ENCODE data around the gene RNF111. TPM values are rescaled to one million over a fixed set of nuclear protein-coding genes. Genes with fewer than 3 reads are reported as not detected.

Gene RNF111
- 26.8 and 61.0 TPM in 2 replicates for total RNA-seq (2014; rRNA removed; shearing (Covaris generic); ENCODE audit: low replicate concordance)

- H3K4me3 ChIP-seq (ENCODE audit: low read length): peak within 1 kb of the TSS; percentile 89
- H2AFZ ChIP-seq (ENCODE audit: low read length): peak within 1 kb of the TSS; percentile 93
- DNase-seq: peak; percentile 98
- peaks cover 12% of the 10 kb centered on the region; the same call in 1 of the 2 replicates for H3K36me3 ChIP-seq (ENCODE audit: insufficient read depth, low read length)
- peaks cover 21% of the 10 kb centered on the region for H3K4me1 ChIP-seq (ENCODE audit: low read length)
- H3K4me2 ChIP-seq (ENCODE audit: low read depth, low read length, poor library complexity, severe bottlenecking): peak within 1 kb of the TSS; percentile 96
- H3K79me2 ChIP-seq (ENCODE audit: low read length): peaks cover 50% of the 10 kb centered on the region
- peak within 1 kb of the TSS; percentile 48 for H3K27ac ChIP-seq (ENCODE audit: low read length)
- peak within 1 kb of the TSS; percentile 87 for H3K9ac ChIP-seq (ENCODE audit: low read length)
- H3K9me2 ChIP-seq (replicated peaks; ENCODE audit: insufficient read depth, low read length): no peaks in the 10 kb centered on the region
- peaks cover 23% of the 10 kb centered on the region for H4K20me1 ChIP-seq (ENCODE audit: insufficient read depth, low read depth, low read length)
- H3K9me3 ChIP-seq (ENCODE audit: low read length): no peaks in the 10 kb centered on the region
- no peaks in the 10 kb centered on the region for H3K27me3 ChIP-seq (ENCODE audit: low read length)
These were observed at the start of gene RNF111 for GRCh38 chr15:58987491-58988005. RNF111 (plus strand) TSS chr15:58987663; CDS start chr15:59030823, 43,160 bp downstream.

GRCh38 chr15:58947179-58947578, 40.3 kb upstream of the RNF111 start:
- Histone ChIP-seq H4K20me1 (ENCODE audit: insufficient read depth, low read depth, low read length) (no peaks in the 10 kb centered on the region), H3K9me2 (replicated peaks; ENCODE audit: insufficient read depth, low read length) (no peaks in the 10 kb centered on the region), H3K36me3 (ENCODE audit: insufficient read depth, low read length) (no peaks in the 10 kb centered on the region), H3K4me3 (ENCODE audit: low read length) (no peak overlapping the region), H3K27ac (ENCODE audit: low read length) (no peak overlapping the region), H3K4me1 (ENCODE audit: low read length) (no peaks in the 10 kb centered on the region), H3K4me2 (ENCODE audit: low read depth, low read length, poor library complexity, severe bottlenecking) (no peak overlapping the region), H3K9me3 (ENCODE audit: low read length) (no peaks in the 10 kb centered on the region), H3K27me3 (ENCODE audit: low read length) (no peaks in the 10 kb centered on the region), H3K79me2 (ENCODE audit: low read length) (no peaks in the 10 kb centered on the region), H3K9ac (ENCODE audit: low read length) (no peak overlapping the region), H2AFZ (ENCODE audit: low read length) (no peak overlapping the region)
- DNase-seq: no peak

GRCh38 chr15:58951388-58952007, 36.0 kb upstream of the RNF111 start:
- Histone ChIP-seq H3K4me2 (ENCODE audit: low read depth, low read length, poor library complexity, severe bottlenecking) (no peak overlapping the region), H2AFZ (ENCODE audit: low read length) (no peak overlapping the region)
- no peak for DNase-seq

GRCh38 chr15:58952751-58953150, 34.7 kb upstream of the RNF111 start:
- Histone ChIP-seq H3K79me2 (ENCODE audit: low read length) (no peaks in the 10 kb centered on the region), H3K4me3 (ENCODE audit: low read length) (no peak overlapping the region), H3K9me3 (ENCODE audit: low read length) (no peaks in the 10 kb centered on the region), H3K36me3 (ENCODE audit: insufficient read depth, low read length) (no peaks in the 10 kb centered on the region), H2AFZ (ENCODE audit: low read length) (no peak overlapping the region), H3K9ac (ENCODE audit: low read length) (no peak overlapping the region), H3K9me2 (replicated peaks; ENCODE audit: insufficient read depth, low read length) (no peaks in the 10 kb centered on the region), H3K4me2 (ENCODE audit: low read depth, low read length, poor library complexity, severe bottlenecking) (no peak overlapping the region), H3K27ac (ENCODE audit: low read length) (no peak overlapping the region), H3K4me1 (ENCODE audit: low read length) (peaks cover 6% of the 10 kb centered on the region), H3K27me3 (ENCODE audit: low read length) (no peaks in the 10 kb centered on the region), H4K20me1 (ENCODE audit: insufficient read depth, low read depth, low read length) (no peaks in the 10 kb centered on the region)
- no peak for DNase-seq

More at GRCh38 chr15:58951388-58952007, 36.0 kb upstream of the RNF111 start:
- Histone ChIP-seq H3K36me3 (ENCODE audit: insufficient read depth, low read length) (no peaks in the 10 kb centered on the region), H3K9ac (ENCODE audit: low read length) (no peak overlapping the region), H3K79me2 (ENCODE audit: low read length) (no peaks in the 10 kb centered on the region), H3K27me3 (ENCODE audit: low read length) (no peaks in the 10 kb centered on the region), H4K20me1 (ENCODE audit: insufficient read depth, low read depth, low read length) (no peaks in the 10 kb centered on the region), H3K9me2 (replicated peaks; ENCODE audit: insufficient read depth, low read length) (no peaks in the 10 kb centered on the region), H3K4me3 (ENCODE audit: low read length) (no peak overlapping the region), H3K4me1 (ENCODE audit: low read length) (no peaks in the 10 kb centered on the region), H3K9me3 (ENCODE audit: low read length) (no peaks in the 10 kb centered on the region), H3K27ac (ENCODE audit: low read length) (no peak overlapping the region)

- peak; percentile 93 for DNase-seq
- Histone ChIP-seq H4K20me1 (ENCODE audit: insufficient read depth, low read depth, low read length) (no peaks in the 10 kb centered on the region), H3K27ac (ENCODE audit: low read length) (no peak overlapping the region), H3K9me2 (replicated peaks; ENCODE audit: insufficient read depth, low read length) (no peaks in the 10 kb centered on the region), H3K9ac (ENCODE audit: low read length) (no peak overlapping the region), H3K4me2 (ENCODE audit: low read depth, low read length, poor library complexity, severe bottlenecking) (peak overlapping the region; percentile 25), H3K79me2 (ENCODE audit: low read length) (no peaks in the 10 kb centered on the region), H3K4me3 (ENCODE audit: low read length) (no peak overlapping the region), H2AFZ (ENCODE audit: low read length) (0 out of 2 replicates have a peak overlapping the region, but pooled peaks have one; percentile 19), H3K4me1 (ENCODE audit: low read length) (peaks cover 7% of the 10 kb centered on the region), H3K27me3 (ENCODE audit: low read length) (no peaks in the 10 kb centered on the region), H3K9me3 (ENCODE audit: low read length) (no peaks in the 10 kb centered on the region), H3K36me3 (ENCODE audit: insufficient read depth, low read length) (no peaks in the 10 kb centered on the region)
These were observed 30.1 kb upstream of the RNF111 start for GRCh38 chr15:58957101-58957973.

- Histone ChIP-seq H3K36me3 (ENCODE audit: insufficient read depth, low read length) (no peaks in the 10 kb centered on the region), H4K20me1 (ENCODE audit: insufficient read depth, low read depth, low read length) (no peaks in the 10 kb centered on the region), H3K9me3 (ENCODE audit: low read length) (no peaks in the 10 kb centered on the region), H3K9me2 (replicated peaks; ENCODE audit: insufficient read depth, low read length) (no peaks in the 10 kb centered on the region), H3K9ac (ENCODE audit: low read length) (no peak overlapping the region), H3K4me3 (ENCODE audit: low read length) (no peak overlapping the region), H3K27me3 (ENCODE audit: low read length) (no peaks in the 10 kb centered on the region), H3K27ac (ENCODE audit: low read length) (no peak overlapping the region), H3K79me2 (ENCODE audit: low read length) (no peaks in the 10 kb centered on the region), H3K4me1 (ENCODE audit: low read length) (peaks cover 7% of the 10 kb centered on the region), H3K4me2 (ENCODE audit: low read depth, low read length, poor library complexity, severe bottlenecking) (no peak overlapping the region), H2AFZ (ENCODE audit: low read length) (no peak overlapping the region)
- no peak for DNase-seq
These were observed 28.7 kb upstream of the RNF111 start for GRCh38 chr15:58958811-58959210.

- Histone ChIP-seq H2AFZ (ENCODE audit: low read length) (no peak overlapping the region), H3K36me3 (ENCODE audit: insufficient read depth, low read length) (no peaks in the 10 kb centered on the region), H3K27ac (ENCODE audit: low read length) (no peak overlapping the region), H3K9me3 (ENCODE audit: low read length) (no peaks in the 10 kb centered on the region), H3K9me2 (replicated peaks; ENCODE audit: insufficient read depth, low read length) (no peaks in the 10 kb centered on the region), H3K4me1 (ENCODE audit: low read length) (peaks cover 6% of the 10 kb centered on the region), H3K4me2 (ENCODE audit: low read depth, low read length, poor library complexity, severe bottlenecking) (no peak overlapping the region), H4K20me1 (ENCODE audit: insufficient read depth, low read depth, low read length) (no peaks in the 10 kb centered on the region), H3K27me3 (ENCODE audit: low read length) (no peaks in the 10 kb centered on the region), H3K79me2 (ENCODE audit: low read length) (no peaks in the 10 kb centered on the region), H3K4me3 (ENCODE audit: low read length) (no peak overlapping the region), H3K9ac (ENCODE audit: low read length) (no peak overlapping the region)
- DNase-seq: no peak
These were observed 25.3 kb upstream of the RNF111 start for GRCh38 chr15:58962136-58962535.
